Skeletal muscle satellite cell (primary cell): Measurements from ENCODE around the gene NUMB.
"Not testable (repeated sequence)": the region's sequence is repeated elsewhere in the genome, so short reads cannot be mapped to it uniquely, and the experiment has no call there.

Experiments
- H3K27me3 ChIP-seq: 2 replicates; pipeline ENCODE4 v1.7.0; 2013; ENCODE audit warnings: low read length; ENCODE audit not compliant: control insufficient read depth, insufficient read depth
- H3K36me3 ChIP-seq: 2 replicates; pipeline ENCODE4 v1.7.0; 2013; ENCODE audit warnings: mild to moderate bottlenecking, control low read depth, low read length; ENCODE audit not compliant: insufficient read depth
- H3K4me1 ChIP-seq: 2 replicates; pipeline ENCODE4 v1.7.0; 2013; ENCODE audit warnings: low read length; ENCODE audit not compliant: control insufficient read depth, insufficient read depth
- H3K4me2 ChIP-seq: 2 replicates; pipeline ENCODE4 v1.7.0; 2013; ENCODE audit warnings: mild to moderate bottlenecking, low read length
- H3K4me3 ChIP-seq: 2 replicates; pipeline ENCODE4 v1.7.0; 2013; ENCODE audit warnings: low read length
- H3K9ac ChIP-seq: 2 replicates; pipeline ENCODE4 v1.7.0; 2013; ENCODE audit warnings: mild to moderate bottlenecking, low read depth, low read length, moderate library complexity
- H3K9me3 ChIP-seq: replicated peaks from 2 replicates; pipeline ENCODE4 v1.7.0; 2013; ENCODE audit warnings: mild to moderate bottlenecking, control low read depth, low read length

Gene NUMB

GRCh38 chr14:73339846-73340595 lies 118.3 kb downstream of the NUMB start:
- Histone ChIP-seq H3K4me1 (no peaks in the 10 kb centered on the region), H3K4me2 (no peak overlapping the region), H3K9me3 (no peaks in the 10 kb centered on the region), H3K4me3 (no peak overlapping the region), H3K27me3 (no peaks in the 10 kb centered on the region), H3K36me3 (no peaks in the 10 kb centered on the region), H3K9ac (no peak overlapping the region)

GRCh38 chr14:73339206-73339605 lies 119.1 kb downstream of the NUMB start:
- no peaks in the 10 kb centered on the region for H3K36me3 ChIP-seq
- H3K4me3 ChIP-seq: no peak overlapping the region
- H3K9me3 ChIP-seq: no peaks in the 10 kb centered on the region
- no peak overlapping the region for H3K4me2 ChIP-seq
- no peaks in the 10 kb centered on the region for H3K27me3 ChIP-seq
- H3K9ac ChIP-seq: no peak overlapping the region
- no peaks in the 10 kb centered on the region for H3K4me1 ChIP-seq

GRCh38 chr14:73338551-73338950 lies 119.8 kb downstream of the NUMB start:
- Histone ChIP-seq H3K4me3 (no peak overlapping the region), H3K36me3 (no peaks in the 10 kb centered on the region), H3K27me3 (no peaks in the 10 kb centered on the region), H3K4me1 (no peaks in the 10 kb centered on the region), H3K9ac (no peak overlapping the region), H3K9me3 (no peaks in the 10 kb centered on the region), H3K4me2 (no peak overlapping the region)

GRCh38 chr14:73333031-73333430 lies 125.3 kb downstream of the NUMB start:
- no peaks in the 10 kb centered on the region for H3K36me3 ChIP-seq
- peaks cover 2% of the 10 kb centered on the region for H3K4me1 ChIP-seq
- no peak overlapping the region for H3K9ac ChIP-seq
- no peaks in the 10 kb centered on the region for H3K9me3 ChIP-seq
- no peaks in the 10 kb centered on the region for H3K27me3 ChIP-seq
- no peak overlapping the region for H3K4me2 ChIP-seq
- no peak overlapping the region for H3K4me3 ChIP-seq

GRCh38 chr14:73325630-73326299 lies 132.6 kb downstream of the NUMB start:
- H3K4me3 ChIP-seq: no peak overlapping the region
- H3K4me1 ChIP-seq: peaks cover 15% of the 10 kb centered on the region
- no peak overlapping the region for H3K9ac ChIP-seq
- peaks cover 11% of the 10 kb centered on the region for H3K36me3 ChIP-seq
- no peaks in the 10 kb centered on the region for H3K9me3 ChIP-seq
- no peaks in the 10 kb centered on the region for H3K27me3 ChIP-seq
- H3K4me2 ChIP-seq: no peak overlapping the region

- H3K9ac ChIP-seq: no peak overlapping the region
- H3K36me3 ChIP-seq: peaks cover 11% of the 10 kb centered on the region
- no peaks in the 10 kb centered on the region for H3K9me3 ChIP-seq
- peaks cover 15% of the 10 kb centered on the region for H3K4me1 ChIP-seq
- H3K4me2 ChIP-seq: no peak overlapping the region
- no peaks in the 10 kb centered on the region for H3K27me3 ChIP-seq
- no peak overlapping the region for H3K4me3 ChIP-seq
Observed at GRCh38 chr14:73325063-73325462, 133.3 kb downstream of the NUMB start.

GRCh38 chr14:73324533-73324932 lies 133.8 kb downstream of the NUMB start:
- H3K4me3 ChIP-seq: no peak overlapping the region
- no peak overlapping the region for H3K9ac ChIP-seq
- no peak overlapping the region for H3K4me2 ChIP-seq
- H3K36me3 ChIP-seq: peaks cover 11% of the 10 kb centered on the region
- no peaks in the 10 kb centered on the region for H3K9me3 ChIP-seq
- H3K4me1 ChIP-seq: peaks cover 12% of the 10 kb centered on the region
- no peaks in the 10 kb centered on the region for H3K27me3 ChIP-seq

- Histone ChIP-seq H3K4me2 (no peak overlapping the region), H3K9me3 (no peaks in the 10 kb centered on the region), H3K4me3 (no peak overlapping the region), H3K4me1 (peaks cover 12% of the 10 kb centered on the region), H3K27me3 (no peaks in the 10 kb centered on the region), H3K9ac (no peak overlapping the region), H3K36me3 (peaks cover 11% of the 10 kb centered on the region)
Observed at GRCh38 chr14:73323896-73324399, 134.4 kb downstream of the NUMB start.

- Histone ChIP-seq H3K27me3 (no peaks in the 10 kb centered on the region), H3K9me3 (no peaks in the 10 kb centered on the region), H3K4me2 (no peak overlapping the region), H3K4me1 (peaks cover 10% of the 10 kb centered on the region), H3K4me3 (no peak overlapping the region), H3K9ac (no peak overlapping the region), H3K36me3 (peaks cover 8% of the 10 kb centered on the region)
Observed at GRCh38 chr14:73313151-73313550, 145.2 kb downstream of the NUMB start.

GRCh38 chr14:73312687-73313086 lies 145.7 kb downstream of the NUMB start:
- no peak overlapping the region for H3K4me3 ChIP-seq
- no peaks in the 10 kb centered on the region for H3K9me3 ChIP-seq
- no peak overlapping the region for H3K9ac ChIP-seq
- peaks cover 10% of the 10 kb centered on the region for H3K4me1 ChIP-seq
- H3K36me3 ChIP-seq: peaks cover 8% of the 10 kb centered on the region
- no peak overlapping the region for H3K4me2 ChIP-seq
- H3K27me3 ChIP-seq: no peaks in the 10 kb centered on the region

GRCh38 chr14:73311708-73312030 lies 146.7 kb downstream of the NUMB start:
- Histone ChIP-seq H3K4me1 (peaks cover 10% of the 10 kb centered on the region), H3K9me3 (no peaks in the 10 kb centered on the region), H3K9ac (no peak overlapping the region), H3K36me3 (peaks cover 11% of the 10 kb centered on the region), H3K27me3 (no peaks in the 10 kb centered on the region), H3K4me3 (no peak overlapping the region), H3K4me2 (no peak overlapping the region)

GRCh38 chr14:73309207-73309606 lies 149.1 kb downstream of the NUMB start:
- H3K4me3 ChIP-seq, H3K4me2 ChIP-seq, H3K27me3 ChIP-seq, H3K9ac ChIP-seq, H3K9me3 ChIP-seq: not testable (repeated sequence)
- Histone ChIP-seq H3K36me3 (peaks cover 15% of the 10 kb centered on the region), H3K4me1 (peaks cover 10% of the 10 kb centered on the region)
